Prostate gland (tissue), 2 donors: Measurements from ENCODE around the gene DMRT3. TPM values are rescaled to one million over a fixed set of nuclear protein-coding genes. Genes with fewer than 3 reads are reported as not detected.

ENCODE experiments used
- DNase-seq: peaks from one replicate; pipeline ENCODE4 v3.0.0-alpha.2; 2019; ENCODE audit warnings: low spot score
- H3K27ac ChIP-seq, 2 donors: fragments of 200-600 bp; sonication (generic); 2 replicates each; pipeline ENCODE4 v1.5.1; 2017 to 2019
- H3K27me3 ChIP-seq: fragments of 200-600 bp; sonication (generic); replicated peaks from 2 replicates; pipeline ENCODE4 v1.5.1; 2019; ENCODE audit not compliant: insufficient read depth
- H3K36me3 ChIP-seq, 2 donors: fragments of 200-600 bp; sonication (generic); 1 replicate in 1 of 2; 2 replicates in 1 of 2; pipeline versions ENCODE4 v1.5.1 to v1.8.1; 2017 to 2019
- H3K4me1 ChIP-seq: fragments of 200-600 bp; sonication (generic); replicated peaks from 2 replicates; pipeline ENCODE4 v1.5.1; 2019
- H3K4me3 ChIP-seq, 2 donors: fragments of 200-600 bp; sonication (generic); 2 replicates each; pipeline ENCODE4 v1.5.1; 2017 to 2019
- H3K9me3 ChIP-seq: fragments of 200-600 bp; sonication (generic); 2 replicates; pipeline ENCODE4 v1.5.1; 2017
- CTCF ChIP-seq, 4 experiments: fragments of 200-600 bp in 2 of 4; fragments of 450-650 bp in 2 of 4; sonication (generic) in 2 of 4; IDR thresholded peaks; 1 replicate in 3 of 4; 2 replicates in 1 of 4; pipeline ENCODE4 v1.5.1; 2016 to 2019; ENCODE audit warnings: antibody characterized with exemption in 4 of 4, mild to moderate bottlenecking in 2 of 4, moderate library complexity in 2 of 4
- POLR2A ChIP-seq: fragments of 450-650 bp; IDR thresholded peaks from one replicate; pipeline ENCODE4 v1.6.1; 2016; ENCODE audit warnings: antibody characterized with exemption, mild to moderate bottlenecking
- POLR2AphosphoS5 ChIP-seq: sonication (generic); formaldehyde crosslinking; IDR thresholded peaks from one replicate; pipeline ENCODE4 v1.6.1; 2017; ENCODE audit warnings: antibody characterized with exemption
- WGBS: methylation state at CpG from one replicate; pipeline ENCODE4 v1.1.5; 2018; 5-methylcytosine and 5-hydroxymethylcytosine counted together
- intact Hi-C: fragments of 100-400 bp; cut with DNase I; formaldehyde crosslinking; loops from one replicate; pipeline ENCODE4 v1.14.2; 2022
- total RNA-seq, 2 donors: library from RNA; depleted of rRNA; stranded (reverse); fragments of >200 nt; gene quantifications; one replicate each; pipeline ENCODE4 v1.1.0, GENCODE V29; 2016

The DMRT3 gene
- total RNA-seq, 2 donors from 2014 or later, result 1.8 TPM; not detected in 1

GRCh38 chr9:974031-974995, 2.1 kb upstream of the DMRT3 start:
- intact Hi-C loops, result no loop called here
- Histone ChIP-seq H3K4me1 (no peaks in the 10 kb centered on the region), H3K36me3 (no peaks in the 10 kb centered on the region), H3K9me3 (no peaks in the 10 kb centered on the region), H3K27ac (no peak overlapping the region), H3K4me3 (no peak overlapping the region), H3K27me3 (peaks cover 84% of the 10 kb centered on the region)
- TF ChIP-seq POLR2AphosphoS5, result no peak
- no peak for TF ChIP-seq CTCF (IDR thresholded peaks at IDR 0.05)
- no peak for TF ChIP-seq POLR2A
- WGBS, result 15% methylated on average over 29 of the region's 29 CpGs
- DNase-seq, result no peak

- DNase-seq, result no peak
- H3K36me3 ChIP-seq, result no peaks in the 10 kb centered on the region
- H3K4me3 ChIP-seq, result no peak overlapping the region
- intact Hi-C loops, result no loop called here
- H3K27ac ChIP-seq, result no peak overlapping the region
- peaks cover 75% of the 10 kb centered on the region for H3K27me3 ChIP-seq
- TF ChIP-seq CTCF (IDR thresholded peaks at IDR 0.05), result no peak
- TF ChIP-seq POLR2AphosphoS5, result no peak
- TF ChIP-seq POLR2A, result no peak
- WGBS, result 27% methylated on average over 24 of the region's 24 CpGs
- no peaks in the 10 kb centered on the region for H3K4me1 ChIP-seq
- no peaks in the 10 kb centered on the region for H3K9me3 ChIP-seq
These were observed 1.3 kb upstream of the DMRT3 start for GRCh38 chr9:974996-975739.

- Histone ChIP-seq H3K36me3 (no peaks in the 10 kb centered on the region), H3K4me3 (no peak overlapping the region), H3K4me1 (no peaks in the 10 kb centered on the region), H3K27ac (no peak overlapping the region), H3K27me3 (peaks cover 69% of the 10 kb centered on the region), H3K9me3 (no peaks in the 10 kb centered on the region)
- WGBS, result 10% methylated on average over 23 of the region's 23 CpGs
- no peak for TF ChIP-seq CTCF (IDR thresholded peaks at IDR 0.05)
- no peak for TF ChIP-seq POLR2A
- no peak for TF ChIP-seq POLR2AphosphoS5
- intact Hi-C loops, result no loop called here
- DNase-seq, result no peak
These were observed 656 bp upstream of the DMRT3 start for GRCh38 chr9:975740-976257.

- Histone ChIP-seq H3K27me3 (peaks cover 64% of the 10 kb centered on the region), H3K27ac (no peak overlapping the region), H3K4me3 (no peak overlapping the region), H3K9me3 (no peaks in the 10 kb centered on the region), H3K36me3 (no peaks in the 10 kb centered on the region), H3K4me1 (no peaks in the 10 kb centered on the region)
- intact Hi-C loops, result no loop called here
- 5% methylated on average over 36 of the region's 92 CpGs for WGBS
- DNase-seq, result no peak
- TF ChIP-seq POLR2A, result no peak
- no peak for TF ChIP-seq POLR2AphosphoS5
- no peak for TF ChIP-seq CTCF (IDR thresholded peaks at IDR 0.05)
These were observed 735 bp downstream of the DMRT3 start for GRCh38 chr9:976943-977837.
